Measurements from ENCODE around the gene CDK5RAP3.

DNA sequence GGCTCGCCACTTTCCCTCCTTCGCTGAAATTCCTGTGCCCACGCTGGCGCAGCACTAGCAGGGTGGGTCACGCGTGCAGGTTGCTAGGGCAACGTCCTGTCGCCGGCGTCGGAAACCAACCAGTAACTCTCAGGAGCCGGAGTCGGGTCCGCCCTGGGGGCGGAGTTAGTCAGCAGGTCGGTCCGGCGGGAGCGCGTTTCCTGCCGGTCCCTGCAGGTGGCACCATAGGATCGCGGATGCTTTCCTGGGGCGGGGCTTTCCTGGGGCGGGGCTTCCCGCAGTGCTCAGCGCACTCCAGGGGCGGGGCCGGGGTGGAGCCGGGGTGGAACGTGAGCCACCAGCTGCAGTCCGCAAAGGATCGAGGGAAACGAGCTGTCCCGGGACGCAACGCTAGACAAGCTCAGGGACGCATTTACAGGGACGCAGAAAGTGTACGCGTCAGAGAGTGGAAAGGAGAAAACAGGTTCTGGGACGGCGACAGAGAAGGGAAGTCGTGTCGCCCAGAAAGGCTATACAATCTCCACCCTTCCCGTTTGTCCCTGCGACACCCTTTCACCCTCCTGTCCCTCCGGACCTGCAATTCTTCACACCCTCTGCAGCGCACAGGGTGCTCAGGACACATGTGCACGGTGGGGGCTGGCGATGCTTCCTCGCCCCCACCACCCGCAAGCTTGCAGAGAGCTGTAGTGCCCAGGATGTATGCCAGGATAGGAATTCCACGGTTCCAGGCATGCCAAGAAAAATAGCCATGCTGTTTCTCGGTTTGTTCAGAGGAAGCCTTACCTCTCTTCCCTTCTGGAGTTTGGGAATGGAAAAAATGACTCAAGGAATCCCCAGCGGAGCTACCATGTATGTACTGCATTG lies 54.4 kb downstream of the CDK5RAP3 start:
- peak; percentile 89 for TF ChIP-seq FOXP2 (optimal IDR thresholded peaks at IDR 0.05; ENCODE audit: control extremely low read depth, extremely low read length, insufficient read depth)
- TF ChIP-seq EZH2 (IDR thresholded peaks at IDR 0.05), result no peak

Measured in SK-N-MC (cell line).